Spleen (tissue), 11 donors: ENCODE measurements around the gene PITPNM1. TPM values are rescaled to one million over a fixed set of nuclear protein-coding genes. Genes with fewer than 3 reads are reported as not detected.

ENCODE experiments used
- DNase-seq: peaks from one replicate; pipeline ENCODE4 v3.0.0-alpha.2; 2020
- H3K27ac ChIP-seq, 8 donors: fragments of 200-600 bp; sonication (generic) in 7 of 8; 1 replicate in 4 of 8; 2 replicates in 4 of 8; pipeline versions ENCODE4 v1.5.0 to v1.8.0; 2016 to 2021; ENCODE audit warnings: inconsistent platforms in 4 of 8, mild to moderate bottlenecking in 4 of 8, moderate library complexity in 1 of 8
- H3K27me3 ChIP-seq, 7 donors: fragments of 200-600 bp; sonication (generic) in 6 of 7; replicated peaks in 1 of 7; 1 replicate in 4 of 7; 2 replicates in 3 of 7; pipeline versions ENCODE4 v1.5.0 to v1.8.0; 2016 to 2021; ENCODE audit warnings: inconsistent platforms in 3 of 7, mild to moderate bottlenecking in 1 of 7
- H3K36me3 ChIP-seq, 6 donors: fragments of 200-600 bp; sonication (generic) in 5 of 6; 1 replicate in 4 of 6; 2 replicates in 2 of 6; pipeline versions ENCODE4 v1.5.0 to v1.8.0; 2016 to 2021; ENCODE audit warnings: inconsistent platforms in 2 of 6
- H3K4me1 ChIP-seq, 6 donors: fragments of 200-600 bp; sonication (generic) in 5 of 6; 1 replicate in 3 of 6; 2 replicates in 3 of 6; pipeline versions ENCODE4 v1.5.0 to v1.8.0; 2016 to 2021; ENCODE audit warnings: inconsistent platforms in 3 of 6
- H3K4me3 ChIP-seq, 8 donors: fragments of 200-600 bp; sonication (generic) in 7 of 8; 1 replicate in 4 of 8; 2 replicates in 4 of 8; pipeline versions ENCODE4 v1.5.0 to v1.8.0; 2016 to 2021; ENCODE audit warnings: inconsistent platforms in 4 of 8, mild to moderate bottlenecking in 4 of 8, moderate library complexity in 2 of 8
- H3K9me3 ChIP-seq, 8 donors: fragments of 200-600 bp; sonication (generic) in 7 of 8; 1 replicate in 4 of 8; 2 replicates in 4 of 8; pipeline versions ENCODE4 v1.5.0 to v1.8.0; 2016 to 2021; ENCODE audit warnings: inconsistent platforms in 4 of 8
- CTCF ChIP-seq, 11 experiments: fragments of 200-600 bp in 7 of 11; fragments of 450-650 bp in 4 of 11; sonication (generic) in 4 of 11; IDR thresholded peaks in 8 of 11; conservative IDR thresholded peaks in 3 of 11; 1 replicate in 7 of 11; 2 replicates in 4 of 11; pipeline versions ENCODE4 v1.4.0 to v1.8.0; 2016 to 2021; ENCODE audit warnings: antibody characterized with exemption in 11 of 11, inconsistent platforms in 4 of 11, mild to moderate bottlenecking in 1 of 11
- POLR2A ChIP-seq, 3 donors: fragments of 450-650 bp; IDR thresholded peaks; one replicate each; pipeline ENCODE4 v1.5.1; 2017; ENCODE audit warnings: antibody characterized with exemption in 3 of 3, mild to moderate bottlenecking in 1 of 3
- POLR2AphosphoS5 ChIP-seq, 3 donors: sonication (generic); formaldehyde crosslinking; IDR thresholded peaks; one replicate each; pipeline ENCODE4 v1.5.1; 2017; ENCODE audit warnings: antibody characterized with exemption in 3 of 3
- WGBS, 5 donors: extraction: QIAGEN DNeasy Blood & Tissue Kit in 3 of 5; methylation state at CpG; one replicate each; pipeline versions ENCODE4 v1.1.5 to v1.1.7; 2013 to 2018; 5-methylcytosine and 5-hydroxymethylcytosine counted together
- intact Hi-C: fragments of 100-400 bp; cut with DNase I; formaldehyde crosslinking; loops from one replicate; pipeline ENCODE4 v1.15.0; 2023; ENCODE audit warnings: low total_unique reads
- polyA plus RNA-seq, 3 donors: library from polyadenylated mRNA; stranded (reverse); fragments of 200-250 nt; gene quantifications; one replicate each; pipeline ENCODE4 v1.2.1, GENCODE V29; 2013
- total RNA-seq, 7 donors: library from RNA; depleted of rRNA in 3 of 7; stranded (reverse); fragments of >200 nt in 3 of 7; fragmentation: NEBNext Ultra II Directional in 4 of 7; extraction: Animal tissue kit (Norgen Biotek cat#: 25700) in 4 of 7; gene quantifications; one replicate each; pipeline versions ENCODE4 v1.1.0 to v1.2.1, GENCODE V29; 2016 to 2021
- donor health status: healthy with polysubstance abuse.
- donor health status: DM: no; HTN: no; CAD: no; lungs with moderate emphysema.
- donor health status: DM: no; HTN: no; CAD: no.
- donor health status: Bipolar disorder and iron deficiency.
- donor health status: healthy.
- donor health status: DM: no; HTN: no; CAD: no.
- donor health status: DM: yes; HTN: yes; CAD: no.

Gene PITPNM1
- total and polyA plus RNA-seq, 10 donors: 17.8 to 86.9 (median 64.9) TPM

GRCh38 chr11:67541198-67541597 is 36.0 kb upstream of the PITPNM1 start:
- WGBS, 5 donors: 83 to 97% (median 92%) methylated on average over 5 to 6 of the region's 6 CpGs
- H3K36me3 ChIP-seq: no peaks in the 10 kb centered on the region
- H3K27me3 ChIP-seq: peaks cover 0 to 6% (median 0%) of the 10 kb centered on the region in 7 donors
- no peak overlapping the region for H3K4me3 ChIP-seq
- DNase-seq: no peak
- no peaks in the 10 kb centered on the region for H3K9me3 ChIP-seq
- intact Hi-C loops: no loop called here
- no peak overlapping the region for H3K27ac ChIP-seq
- no peak for TF ChIP-seq POLR2A (IDR thresholded peaks at IDR 0.05)
- TF ChIP-seq POLR2AphosphoS5 (IDR thresholded peaks at IDR 0.05): no peak
- no peak for TF ChIP-seq CTCF (IDR thresholded peaks at IDR 0.05 in 8 of 11, conservative IDR thresholded peaks at IDR 0.05 in 3 of 11)
- H3K4me1 ChIP-seq: peaks cover 0 to 13% (median 4%) of the 10 kb centered on the region in 6 donors

- Histone ChIP-seq H3K27me3 (peaks cover 0 to 6% (median 0%) of the 10 kb centered on the region in 7 donors), H3K9me3 (peaks cover 0 to 14% (median 9%) of the 10 kb centered on the region in 8 donors), H3K4me1 (peaks cover 0 to 5% (median 2%) of the 10 kb centered on the region in 6 donors), H3K4me3 (no peak overlapping the region), H3K36me3 (no peaks in the 10 kb centered on the region), H3K27ac (no peak overlapping the region)
- 61 to 92% (median 83%) methylated on average over 4 of the region's 4 CpGs for WGBS, 5 donors
- no peak for TF ChIP-seq POLR2AphosphoS5 (IDR thresholded peaks at IDR 0.05)
- no peak for TF ChIP-seq POLR2A (IDR thresholded peaks at IDR 0.05)
- no peak for TF ChIP-seq CTCF (IDR thresholded peaks at IDR 0.05 in 8 of 11, conservative IDR thresholded peaks at IDR 0.05 in 3 of 11)
- intact Hi-C loops: no loop called here
- DNase-seq: no peak
These were observed 34.4 kb upstream of the PITPNM1 start for GRCh38 chr11:67539550-67539949.

GRCh38 chr11:67538823-67539505 is 33.8 kb upstream of the PITPNM1 start:
- no peaks in the 10 kb centered on the region for H3K36me3 ChIP-seq
- TF ChIP-seq POLR2AphosphoS5 (IDR thresholded peaks at IDR 0.05): no peak
- no peak for TF ChIP-seq POLR2A (IDR thresholded peaks at IDR 0.05)
- no peak for TF ChIP-seq CTCF (IDR thresholded peaks at IDR 0.05 in 8 of 11, conservative IDR thresholded peaks at IDR 0.05 in 3 of 11)
- H3K9me3 ChIP-seq: peaks cover 0 to 19% (median 15%) of the 10 kb centered on the region in 8 donors
- no peak overlapping the region for H3K4me3 ChIP-seq
- no peak overlapping the region for H3K27ac ChIP-seq
- 89 to 96% (median 89%) methylated on average over 9 to 10 of the region's 10 CpGs for WGBS, 5 donors
- peaks cover 0 to 6% (median 0%) of the 10 kb centered on the region in 7 donors for H3K27me3 ChIP-seq
- DNase-seq: no peak
- intact Hi-C loops: no loop called here
- H3K4me1 ChIP-seq: no peaks in the 10 kb centered on the region

GRCh38 chr11:67538306-67538705 is 33.1 kb upstream of the PITPNM1 start:
- peaks cover 0 to 6% (median 0%) of the 10 kb centered on the region in 7 donors for H3K27me3 ChIP-seq
- H3K36me3 ChIP-seq: no peaks in the 10 kb centered on the region
- H3K4me1 ChIP-seq: no peaks in the 10 kb centered on the region
- DNase-seq: no peak
- no peak for TF ChIP-seq POLR2AphosphoS5 (IDR thresholded peaks at IDR 0.05)
- no peak for TF ChIP-seq CTCF (IDR thresholded peaks at IDR 0.05 in 8 of 11, conservative IDR thresholded peaks at IDR 0.05 in 3 of 11)
- TF ChIP-seq POLR2A (IDR thresholded peaks at IDR 0.05): no peak
- intact Hi-C loops: no loop called here
- H3K9me3 ChIP-seq: peaks cover 0 to 26% (median 21%) of the 10 kb centered on the region in 8 donors
- H3K4me3 ChIP-seq: no peak overlapping the region
- 63 to 88% (median 86%) methylated on average over 6 of the region's 6 CpGs for WGBS, 5 donors
- H3K27ac ChIP-seq: no peak overlapping the region
